A673 (cell line): ENCODE results near the gene TRPM3. TPM values are rescaled to one million over a fixed set of nuclear protein-coding genes. Genes with fewer than 3 reads are reported as not detected.

Source experiments
- BruUV-seq: library from RNA; stranded (reverse); fragments of 400-500 nt; replicated peaks from 2 replicates; lab custom pipeline; 2021; lab: Mats Ljungman, UMichigan
- CTCF ChIA-PET: fragments of 300-600 bp; sonication (Branson Sonifier 250); formaldehyde crosslinking; loops from one replicate; lab custom pipeline; 2022; ENCODE audit warnings: antibody characterized with exemption; lab: Charles Lee
- POLR2A ChIA-PET: fragments of 300-600 bp; sonication (Branson Sonifier 250); formaldehyde crosslinking; loops from one replicate; lab custom pipeline; 2022; ENCODE audit warnings: antibody characterized with exemption; ENCODE audit not compliant: low non-redundant PET; lab: Charles Lee
- DNase-seq: peaks from one replicate; pipeline ENCODE4 v3.0.0-alpha.2; 2015; ENCODE audit warnings: low spot score
- H3K27ac ChIP-seq: fragments of 200-600 bp; sonication (generic); 2 replicates; pipeline ENCODE4 v1.5.1; 2016; ENCODE audit warnings: mixed run types, low read depth, mild to moderate bottlenecking, mixed read lengths, antibody characterized with exemption, low read length; ENCODE audit not compliant: poor library complexity, severe bottlenecking
- H3K27me3 ChIP-seq: fragments of 200-600 bp; sonication (generic); replicated peaks from 2 replicates; pipeline ENCODE4 v1.6.1; 2017; ENCODE audit warnings: mixed run types, low read depth, mild to moderate bottlenecking, mixed read lengths, antibody characterized with exemption, low read length; ENCODE audit not compliant: insufficient read depth, poor library complexity
- H3K36me3 ChIP-seq: fragments of 200-600 bp; sonication (generic); 2 replicates; pipeline ENCODE4 v1.6.1; 2016; ENCODE audit warnings: mixed run types, mild to moderate bottlenecking, mixed read lengths, antibody characterized with exemption, low read length; ENCODE audit not compliant: insufficient read depth, poor library complexity, severe bottlenecking
- H3K4me1 ChIP-seq: fragments of 200-600 bp; sonication (generic); 2 replicates; pipeline ENCODE4 v1.6.1; 2017; ENCODE audit warnings: mixed run types, mild to moderate bottlenecking, mixed read lengths, antibody characterized with exemption, low read length; ENCODE audit not compliant: insufficient read depth, poor library complexity, severe bottlenecking
- H3K4me3 ChIP-seq: fragments of 200-600 bp; sonication (generic); 2 replicates; pipeline ENCODE4 v1.5.1; 2016; ENCODE audit warnings: low read depth, mixed run types, mild to moderate bottlenecking, mixed read lengths, low read length; ENCODE audit not compliant: poor library complexity, severe bottlenecking
- H3K9me3 ChIP-seq: fragments of 200-600 bp; sonication (generic); 2 replicates; pipeline ENCODE4 v1.6.1; 2016; ENCODE audit warnings: mixed run types, low read depth, mild to moderate bottlenecking, mixed read lengths, antibody characterized with exemption, low read length; ENCODE audit not compliant: poor library complexity, severe bottlenecking
- CTCF ChIP-seq: fragments of 300-800, 200-600 bp; sonication (generic); conservative IDR thresholded peaks from 2 replicates; pipeline ENCODE4 v1.5.1; 2017; ENCODE audit warnings: low read depth, mild to moderate bottlenecking, antibody characterized with exemption, low read length, moderate library complexity, mixed read lengths
- EZH2 ChIP-seq: fragments of 200-600 bp; sonication (generic); IDR thresholded peaks from 2 replicates; pipeline ENCODE4 v1.6.1; 2017; ENCODE audit warnings: borderline replicate concordance, low read depth, mild to moderate bottlenecking, mixed read lengths, antibody characterized with exemption, low read length; ENCODE audit not compliant: poor library complexity, severe bottlenecking
- intact Hi-C: fragments of 100-400 bp; cut with micrococcal nuclease; formaldehyde crosslinking; loops from one replicate; pipeline ENCODE4 v1.10.0; 2022; ENCODE audit not compliant: unreplicated experiment
- total RNA-seq: library from RNA; stranded (reverse); gene quantifications from 2 replicates; pipeline ENCODE4 v1.2.3, GENCODE V29; 2021

The TRPM3 gene
- total RNA-seq, 1 experiment from 2014 or later, result not detected

- BruUV-seq, result no TSS peak
Observed at GRCh38 chr9:70826562-70826961, 294.9 kb downstream of the TRPM3 start.

GRCh38 chr9:70823284-70823683 lies 298.1 kb downstream of the TRPM3 start:
- H3K4me3 ChIP-seq, result no peak overlapping the region
- no TSS peak for BruUV-seq
- ChIA-PET CTCF (no interaction called here), POLR2A (no interaction called here)
- H3K36me3 ChIP-seq, result no peaks in the 10 kb centered on the region
- intact Hi-C loops, result no loop called here
- no peak for DNase-seq
- H3K9me3 ChIP-seq, result no peaks in the 10 kb centered on the region
- peaks cover 4% of the 10 kb centered on the region for H3K4me1 ChIP-seq
- no peaks in the 10 kb centered on the region for H3K27me3 ChIP-seq
- TF ChIP-seq EZH2, result no peak
- no peak for TF ChIP-seq CTCF
- H3K27ac ChIP-seq, result no peak overlapping the region

More at GRCh38 chr9:70826562-70826961, 294.9 kb downstream of the TRPM3 start:
- CTCF ChIA-PET, result no interaction called here
- Histone ChIP-seq H3K27me3 (no peaks in the 10 kb centered on the region), H3K27ac (no peak overlapping the region), H3K9me3 (no peaks in the 10 kb centered on the region), H3K4me1 (peaks cover 18% of the 10 kb centered on the region), H3K36me3 (no peaks in the 10 kb centered on the region), H3K4me3 (no peak overlapping the region)
- no peak for DNase-seq
- intact Hi-C loops, result no loop called here
- POLR2A ChIA-PET, result no interaction called here
- TF ChIP-seq CTCF, result no peak
- TF ChIP-seq EZH2, result no peak

- DNase-seq, result no peak
- Histone ChIP-seq H3K27me3 (no peaks in the 10 kb centered on the region), H3K4me3 (no peak overlapping the region), H3K4me1 (no peaks in the 10 kb centered on the region), H3K27ac (no peak overlapping the region), H3K36me3 (no peaks in the 10 kb centered on the region), H3K9me3 (no peaks in the 10 kb centered on the region)
- CTCF ChIA-PET, result interaction anchor here (0.6 kb wide), 1 partner anchor 844 kb away, joined by 6 read pairs; no protein-coding TSS in a partner anchor
- no TSS peak for BruUV-seq
- TF ChIP-seq CTCF (no peak), EZH2 (no peak)
- intact Hi-C loops, result no loop called here
- POLR2A ChIA-PET, result no interaction called here
Observed at GRCh38 chr9:70817311-70817710, 304.1 kb downstream of the TRPM3 start.
